Retinal pigment epithelial cell (primary cell): Measurements from ENCODE around the gene DGKQ.

Experiments used
- DNase-seq: peaks from one replicate; pipeline ENCODE4 v3.0.0-alpha.2; 2010; ENCODE audit warnings: low read depth
- H3K4me3 ChIP-seq: 2 replicates; pipeline ENCODE4 v1.5.1; 2011; ENCODE audit warnings: mild to moderate bottlenecking, low read length, control low read depth, moderate library complexity
- TF ChIP-seq, protein P1 (sequence below): conservative IDR thresholded peaks from 2 replicates; pipeline ENCODE4 v1.5.1; 2011; ENCODE audit warnings: low read depth, low read length, control low read depth, inconsistent platforms

Gene DGKQ

DNA sequence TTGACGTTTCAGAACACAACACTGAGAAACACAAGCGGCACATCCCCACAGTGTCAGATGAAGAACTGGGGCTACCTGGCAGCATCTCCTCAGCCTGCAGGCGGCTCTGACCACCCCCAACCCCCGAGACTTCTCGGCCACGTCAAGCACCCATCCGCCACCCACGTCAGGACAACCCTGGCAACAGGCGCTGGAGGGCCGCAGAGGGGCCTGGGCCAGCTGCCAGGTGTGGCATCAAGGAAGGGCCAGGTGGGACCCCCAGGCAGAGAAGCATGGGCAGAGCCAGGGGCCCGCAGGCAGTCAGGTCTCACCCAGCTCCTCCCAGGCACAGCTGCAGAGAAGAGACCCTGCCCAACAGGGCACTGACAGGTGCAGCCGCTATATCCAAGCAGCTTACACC, 63.5 kb downstream of the DGKQ start:
- no peak overlapping the region for H3K4me3 ChIP-seq
- TF ChIP-seq, protein P1, sequence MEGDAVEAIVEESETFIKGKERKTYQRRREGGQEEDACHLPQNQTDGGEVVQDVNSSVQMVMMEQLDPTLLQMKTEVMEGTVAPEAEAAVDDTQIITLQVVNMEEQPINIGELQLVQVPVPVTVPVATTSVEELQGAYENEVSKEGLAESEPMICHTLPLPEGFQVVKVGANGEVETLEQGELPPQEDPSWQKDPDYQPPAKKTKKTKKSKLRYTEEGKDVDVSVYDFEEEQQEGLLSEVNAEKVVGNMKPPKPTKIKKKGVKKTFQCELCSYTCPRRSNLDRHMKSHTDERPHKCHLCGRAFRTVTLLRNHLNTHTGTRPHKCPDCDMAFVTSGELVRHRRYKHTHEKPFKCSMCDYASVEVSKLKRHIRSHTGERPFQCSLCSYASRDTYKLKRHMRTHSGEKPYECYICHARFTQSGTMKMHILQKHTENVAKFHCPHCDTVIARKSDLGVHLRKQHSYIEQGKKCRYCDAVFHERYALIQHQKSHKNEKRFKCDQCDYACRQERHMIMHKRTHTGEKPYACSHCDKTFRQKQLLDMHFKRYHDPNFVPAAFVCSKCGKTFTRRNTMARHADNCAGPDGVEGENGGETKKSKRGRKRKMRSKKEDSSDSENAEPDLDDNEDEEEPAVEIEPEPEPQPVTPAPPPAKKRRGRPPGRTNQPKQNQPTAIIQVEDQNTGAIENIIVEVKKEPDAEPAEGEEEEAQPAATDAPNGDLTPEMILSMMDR = no peak
- DNase-seq = no peak

DNA sequence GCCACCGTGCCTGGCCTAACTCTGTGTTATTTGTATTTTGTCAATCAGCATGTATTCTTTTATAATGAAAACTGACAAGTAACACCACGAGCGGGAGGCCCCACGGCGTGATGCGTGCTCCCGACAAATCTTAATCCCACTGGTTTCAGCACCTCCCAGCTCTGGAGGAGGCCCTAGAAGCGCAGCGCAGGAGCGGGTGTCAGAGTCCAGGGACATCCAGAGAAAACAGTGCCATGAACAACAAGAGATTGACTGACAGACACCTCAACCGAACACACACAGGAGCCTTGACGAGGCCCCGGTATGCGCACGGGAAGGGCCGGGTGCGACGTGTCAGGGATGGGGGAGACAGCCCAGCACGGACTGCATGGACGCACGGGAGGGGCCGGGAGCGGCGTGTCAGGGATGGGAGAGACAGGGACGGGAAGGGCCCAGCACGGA, 64.2 kb downstream of the DGKQ start:
- H3K4me3 ChIP-seq = no peak overlapping the region
- no peak for DNase-seq
- TF ChIP-seq, protein P1 = no peak
